Measurements from ENCODE around the gene DUSP7. TPM values are rescaled to one million over a fixed set of nuclear protein-coding genes. Genes with fewer than 3 reads are reported as not detected.

The DUSP7 gene
- total and polyA plus RNA-seq, 2 donors from 2014 or later: 10.1 to 19.8 TPM

DNA sequence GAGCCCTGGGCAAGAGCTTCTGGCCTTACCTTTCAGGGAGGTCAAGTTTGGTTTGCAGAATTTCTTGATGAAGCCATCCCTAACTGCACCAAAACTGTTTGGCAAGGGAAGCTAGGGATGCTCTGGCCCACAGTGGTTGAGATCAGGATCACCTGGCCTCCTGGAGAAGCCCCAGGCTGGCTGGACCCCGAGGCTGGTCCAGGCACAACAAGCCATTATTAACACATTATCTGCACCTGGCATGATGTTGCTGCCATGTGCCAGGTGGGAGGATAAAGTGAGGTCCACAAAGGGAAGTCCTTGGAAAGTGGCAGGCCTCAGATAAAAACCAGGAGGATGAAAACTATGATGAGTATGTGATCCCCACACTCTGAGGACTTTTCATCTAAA is 35.9 kb upstream of the DUSP7 start:
- H3K36me3 ChIP-seq (ENCODE audit: control insufficient read depth in 2 of 3, insufficient read depth in 3 of 3, low read length in 3 of 3): no peaks in the 10 kb centered on the region
- DNase-seq (peak in 1 of 5 donors; percentile 26), FAIRE-seq (no peak)
- H3K4me3 ChIP-seq (ENCODE audit: low read length in 3 of 3): no peak overlapping the region
- no peaks in the 10 kb centered on the region for H3K9me3 ChIP-seq (ENCODE audit: control insufficient read depth in 2 of 3, insufficient read depth in 1 of 3, low read length in 3 of 3)
- H3K9ac ChIP-seq (ENCODE audit: low read length in 3 of 3): no peak overlapping the region
- peaks cover 0 to 20% (median 13%) of the 10 kb centered on the region in 3 donors for H3K4me1 ChIP-seq (ENCODE audit: control insufficient read depth in 2 of 3, insufficient read depth in 2 of 3, low read depth in 1 of 3, low read length in 3 of 3)
- H3K27ac ChIP-seq (ENCODE audit: low read depth in 2 of 2, low read length in 2 of 2): no peak overlapping the region
- TF ChIP-seq, protein P1, sequence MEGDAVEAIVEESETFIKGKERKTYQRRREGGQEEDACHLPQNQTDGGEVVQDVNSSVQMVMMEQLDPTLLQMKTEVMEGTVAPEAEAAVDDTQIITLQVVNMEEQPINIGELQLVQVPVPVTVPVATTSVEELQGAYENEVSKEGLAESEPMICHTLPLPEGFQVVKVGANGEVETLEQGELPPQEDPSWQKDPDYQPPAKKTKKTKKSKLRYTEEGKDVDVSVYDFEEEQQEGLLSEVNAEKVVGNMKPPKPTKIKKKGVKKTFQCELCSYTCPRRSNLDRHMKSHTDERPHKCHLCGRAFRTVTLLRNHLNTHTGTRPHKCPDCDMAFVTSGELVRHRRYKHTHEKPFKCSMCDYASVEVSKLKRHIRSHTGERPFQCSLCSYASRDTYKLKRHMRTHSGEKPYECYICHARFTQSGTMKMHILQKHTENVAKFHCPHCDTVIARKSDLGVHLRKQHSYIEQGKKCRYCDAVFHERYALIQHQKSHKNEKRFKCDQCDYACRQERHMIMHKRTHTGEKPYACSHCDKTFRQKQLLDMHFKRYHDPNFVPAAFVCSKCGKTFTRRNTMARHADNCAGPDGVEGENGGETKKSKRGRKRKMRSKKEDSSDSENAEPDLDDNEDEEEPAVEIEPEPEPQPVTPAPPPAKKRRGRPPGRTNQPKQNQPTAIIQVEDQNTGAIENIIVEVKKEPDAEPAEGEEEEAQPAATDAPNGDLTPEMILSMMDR (IDR thresholded peaks at IDR 0.05; ENCODE audit: borderline replicate concordance, extremely low read depth, insufficient read depth): no peak
- no peaks in the 10 kb centered on the region for H3K27me3 ChIP-seq (ENCODE audit: control insufficient read depth, insufficient read depth, low read length)
- intact Hi-C loops (cut with DNase I): no loop called here

- Histone ChIP-seq H3K9me3 (ENCODE audit: control insufficient read depth in 2 of 3, insufficient read depth in 1 of 3, low read length in 3 of 3) (no peaks in the 10 kb centered on the region), H3K36me3 (ENCODE audit: control insufficient read depth in 2 of 3, insufficient read depth in 3 of 3, low read length in 3 of 3) (no peaks in the 10 kb centered on the region), H3K27ac (ENCODE audit: low read depth in 2 of 2, low read length in 2 of 2) (no peak overlapping the region), H3K27me3 (ENCODE audit: control insufficient read depth, insufficient read depth, low read length) (no peaks in the 10 kb centered on the region), H3K9ac (ENCODE audit: low read length in 3 of 3) (no peak overlapping the region), H3K4me1 (ENCODE audit: control insufficient read depth in 2 of 3, insufficient read depth in 2 of 3, low read depth in 1 of 3, low read length in 3 of 3) (peaks cover 0 to 22% (median 13%) of the 10 kb centered on the region in 3 donors), H3K4me3 (ENCODE audit: low read length in 3 of 3) (no peak overlapping the region)
- FAIRE-seq: no peak
- TF ChIP-seq, protein P1 (IDR thresholded peaks at IDR 0.05; ENCODE audit: borderline replicate concordance, extremely low read depth, insufficient read depth): no peak
- DNase-seq: peak in 1 of 5 donors; percentile 38
- intact Hi-C loops (cut with DNase I): no loop called here
These were observed 35.4 kb upstream of the DUSP7 start for GRCh38 chr3:52091586-52092270.

GRCh38 chr3:52090933-52091468 is 34.6 kb upstream of the DUSP7 start:
- DNase-seq: peak in 2 of 5 donors; percentile 41 to 61
- Histone ChIP-seq H3K9ac (ENCODE audit: low read length in 3 of 3) (no peak overlapping the region), H3K4me3 (ENCODE audit: low read length in 3 of 3) (no peak overlapping the region), H3K27me3 (ENCODE audit: control insufficient read depth, insufficient read depth, low read length) (no peaks in the 10 kb centered on the region), H3K27ac (ENCODE audit: low read depth in 2 of 2, low read length in 2 of 2) (peak overlapping the region in 1 of 2 donors; percentile 66), H3K4me1 (ENCODE audit: control insufficient read depth in 2 of 3, insufficient read depth in 2 of 3, low read depth in 1 of 3, low read length in 3 of 3) (peaks cover 0 to 22% (median 13%) of the 10 kb centered on the region in 3 donors), H3K9me3 (ENCODE audit: control insufficient read depth in 2 of 3, insufficient read depth in 1 of 3, low read length in 3 of 3) (no peaks in the 10 kb centered on the region), H3K36me3 (ENCODE audit: control insufficient read depth in 2 of 3, insufficient read depth in 3 of 3, low read length in 3 of 3) (no peaks in the 10 kb centered on the region)
- TF ChIP-seq, protein P1 (IDR thresholded peaks at IDR 0.05; ENCODE audit: borderline replicate concordance, extremely low read depth, insufficient read depth): no peak
- no peak for FAIRE-seq
- intact Hi-C loops (cut with DNase I): no loop called here
